DND-41 (cell line): ENCODE data around the gene IFRD1.

ENCODE experiments used
- ATAC-seq: fragments of 200-7000 bp; cut with Tn5 transposase; 3 replicates; pipeline ENCODE4 v1.9.1; 2021; ENCODE audit warnings: low read depth; ENCODE audit not compliant: insufficient read depth
- DNase-seq: peaks from one replicate; pipeline ENCODE4 v3.0.0-alpha.2; 2020
- H2AFZ ChIP-seq: 2 replicates; pipeline ENCODE4 v1.6.0; 2012; ENCODE audit warnings: low read depth, low read length
- H3K27ac ChIP-seq: 2 replicates; pipeline ENCODE4 v1.5.1; 2012; ENCODE audit warnings: low read length, inconsistent platforms
- H3K27me3 ChIP-seq: fragments of 200-600 bp; sonication (generic); 2 replicates; pipeline ENCODE4 v1.6.0; 2012; ENCODE audit warnings: low read length, mild to moderate bottlenecking, inconsistent platforms; ENCODE audit not compliant: insufficient read depth, poor library complexity
- H3K36me3 ChIP-seq: 2 replicates; pipeline ENCODE4 v1.5.1; 2012; ENCODE audit warnings: low read length, inconsistent platforms; ENCODE audit not compliant: insufficient read depth
- H3K4me1 ChIP-seq: 2 replicates; pipeline ENCODE4 v1.5.1; 2012; ENCODE audit warnings: mild to moderate bottlenecking, low read length; ENCODE audit not compliant: insufficient read depth
- H3K4me2 ChIP-seq: 2 replicates; pipeline ENCODE4 v1.6.0; 2012; ENCODE audit warnings: mild to moderate bottlenecking, moderate library complexity, low read length, inconsistent platforms; ENCODE audit not compliant: insufficient read depth
- H3K4me3 ChIP-seq, 2 experiments: fragments of 200-600 bp in 1 of 2; shearing (Covaris generic) in 1 of 2; 2 replicates each; pipeline ENCODE4 v1.5.1; 2012 to 2016; ENCODE audit warnings: inconsistent platforms in 2 of 2, low read length in 2 of 2, mild to moderate bottlenecking in 2 of 2, low read depth in 1 of 2, moderate library complexity in 1 of 2
- H3K79me2 ChIP-seq: 2 replicates; pipeline ENCODE4 v1.6.0; 2012; ENCODE audit warnings: low read length, inconsistent platforms; ENCODE audit not compliant: insufficient read depth
- H3K9ac ChIP-seq: 2 replicates; pipeline ENCODE4 v1.6.0; 2012; ENCODE audit warnings: low read depth, mild to moderate bottlenecking, inconsistent platforms, low read length, moderate library complexity
- H3K9me3 ChIP-seq: 2 replicates; pipeline ENCODE4 v1.5.1; 2012; ENCODE audit warnings: low read length, moderate library complexity, mild to moderate bottlenecking, inconsistent platforms; ENCODE audit not compliant: insufficient read depth, severe bottlenecking
- H4K20me1 ChIP-seq: 2 replicates; pipeline ENCODE4 v1.6.0; 2012; ENCODE audit warnings: low read length; ENCODE audit not compliant: insufficient read depth
- EZH2 ChIP-seq: IDR thresholded peaks from 3 replicates; pipeline ENCODE4 v1.6.1; 2012; ENCODE audit warnings: borderline replicate concordance, low read depth, mild to moderate bottlenecking, moderate library complexity, low read length, inconsistent platforms; ENCODE audit not compliant: severe bottlenecking
- TF ChIP-seq, protein P1 (sequence below): IDR thresholded peaks from 2 replicates; pipeline ENCODE4 v1.5.1; 2012; ENCODE audit warnings: borderline replicate concordance, low read length, moderate library complexity, mild to moderate bottlenecking; ENCODE audit not compliant: poor library complexity, severe bottlenecking; ENCODE audit errors: extremely low read depth

IFRD1 gene

DNA sequence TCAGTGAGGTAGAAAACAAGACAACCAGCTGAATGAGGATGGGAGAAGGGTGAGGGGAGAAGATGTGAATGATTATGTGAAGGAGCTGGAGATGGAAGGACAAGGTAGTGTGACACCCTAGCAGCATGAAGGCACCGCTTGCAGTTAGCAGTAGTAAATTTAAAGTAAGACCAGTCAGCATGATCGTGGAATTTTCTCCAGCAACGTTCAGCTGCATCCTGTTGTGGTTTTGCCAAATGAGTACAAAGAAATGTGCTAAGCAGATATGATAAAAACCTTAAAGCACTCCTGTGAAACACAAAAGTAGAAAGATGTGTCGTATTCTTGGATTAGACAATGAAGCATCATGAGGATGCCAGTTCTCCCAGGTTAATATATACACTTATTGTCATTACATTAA lies 34.1 kb upstream of the IFRD1 start:
- DNase-seq: peak; percentile 66
- Histone ChIP-seq H4K20me1 (no peaks in the 10 kb centered on the region), H3K9me3 (no peaks in the 10 kb centered on the region), H3K27ac (0 out of 2 replicates have a peak overlapping the region, but pooled peaks have one; percentile 43), H2AFZ (no peak overlapping the region), H3K4me2 (peak overlapping the region; percentile 13), H3K79me2 (no peaks in the 10 kb centered on the region), H3K9ac (no peak overlapping the region), H3K4me3 (no peak overlapping the region), H3K27me3 (no peaks in the 10 kb centered on the region), H3K4me1 (peaks cover 26% of the 10 kb centered on the region), H3K36me3 (no peaks in the 10 kb centered on the region)
- TF ChIP-seq, protein P1, sequence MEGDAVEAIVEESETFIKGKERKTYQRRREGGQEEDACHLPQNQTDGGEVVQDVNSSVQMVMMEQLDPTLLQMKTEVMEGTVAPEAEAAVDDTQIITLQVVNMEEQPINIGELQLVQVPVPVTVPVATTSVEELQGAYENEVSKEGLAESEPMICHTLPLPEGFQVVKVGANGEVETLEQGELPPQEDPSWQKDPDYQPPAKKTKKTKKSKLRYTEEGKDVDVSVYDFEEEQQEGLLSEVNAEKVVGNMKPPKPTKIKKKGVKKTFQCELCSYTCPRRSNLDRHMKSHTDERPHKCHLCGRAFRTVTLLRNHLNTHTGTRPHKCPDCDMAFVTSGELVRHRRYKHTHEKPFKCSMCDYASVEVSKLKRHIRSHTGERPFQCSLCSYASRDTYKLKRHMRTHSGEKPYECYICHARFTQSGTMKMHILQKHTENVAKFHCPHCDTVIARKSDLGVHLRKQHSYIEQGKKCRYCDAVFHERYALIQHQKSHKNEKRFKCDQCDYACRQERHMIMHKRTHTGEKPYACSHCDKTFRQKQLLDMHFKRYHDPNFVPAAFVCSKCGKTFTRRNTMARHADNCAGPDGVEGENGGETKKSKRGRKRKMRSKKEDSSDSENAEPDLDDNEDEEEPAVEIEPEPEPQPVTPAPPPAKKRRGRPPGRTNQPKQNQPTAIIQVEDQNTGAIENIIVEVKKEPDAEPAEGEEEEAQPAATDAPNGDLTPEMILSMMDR: no peak
- no peak for TF ChIP-seq EZH2
- ATAC-seq: peak; percentile 90

DNA sequence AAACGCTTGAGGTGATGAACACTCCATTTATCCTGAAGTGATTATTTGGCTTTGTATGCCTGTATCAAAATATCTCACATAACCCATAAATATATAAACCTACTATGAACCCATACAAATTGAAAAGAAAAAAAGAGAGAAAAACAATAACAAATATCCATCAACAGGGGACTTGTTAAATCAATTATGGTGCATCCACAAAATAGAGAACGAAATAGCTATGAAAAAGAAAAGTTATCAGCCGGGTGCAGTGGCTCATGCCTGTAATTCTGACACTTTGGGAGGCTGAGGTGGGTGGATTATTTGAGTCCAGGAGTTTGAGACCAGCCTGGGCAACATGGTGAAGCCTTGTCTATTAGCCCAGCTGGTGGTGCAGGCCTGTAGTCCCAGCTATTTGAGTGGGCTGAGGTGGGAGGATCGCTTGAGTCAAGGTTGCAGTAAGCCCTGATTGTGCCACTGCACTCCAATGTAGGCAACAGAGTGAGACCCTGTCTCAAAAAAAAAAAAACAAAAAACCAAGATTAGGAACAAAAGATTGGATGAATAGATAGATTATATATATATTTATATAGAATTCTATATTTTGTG lies 30.6 kb upstream of the IFRD1 start:
- TF ChIP-seq, protein P1: no peak
- no peak for TF ChIP-seq EZH2
- peaks cover 61% of the 10 kb centered on the region for H3K4me1 ChIP-seq
- H3K9me3 ChIP-seq: no peaks in the 10 kb centered on the region
- no peaks in the 10 kb centered on the region for H3K27me3 ChIP-seq
- no peaks in the 10 kb centered on the region for H3K36me3 ChIP-seq
- no peak overlapping the region for H3K4me2 ChIP-seq
- ATAC-seq (no peak), DNase-seq (no peak)
- H3K9ac ChIP-seq: no peak overlapping the region
- no peak overlapping the region for H3K4me3 ChIP-seq
- no peaks in the 10 kb centered on the region for H3K79me2 ChIP-seq
- no peaks in the 10 kb centered on the region for H4K20me1 ChIP-seq
- no peak overlapping the region for H3K27ac ChIP-seq
- no peak overlapping the region for H2AFZ ChIP-seq

DNA sequence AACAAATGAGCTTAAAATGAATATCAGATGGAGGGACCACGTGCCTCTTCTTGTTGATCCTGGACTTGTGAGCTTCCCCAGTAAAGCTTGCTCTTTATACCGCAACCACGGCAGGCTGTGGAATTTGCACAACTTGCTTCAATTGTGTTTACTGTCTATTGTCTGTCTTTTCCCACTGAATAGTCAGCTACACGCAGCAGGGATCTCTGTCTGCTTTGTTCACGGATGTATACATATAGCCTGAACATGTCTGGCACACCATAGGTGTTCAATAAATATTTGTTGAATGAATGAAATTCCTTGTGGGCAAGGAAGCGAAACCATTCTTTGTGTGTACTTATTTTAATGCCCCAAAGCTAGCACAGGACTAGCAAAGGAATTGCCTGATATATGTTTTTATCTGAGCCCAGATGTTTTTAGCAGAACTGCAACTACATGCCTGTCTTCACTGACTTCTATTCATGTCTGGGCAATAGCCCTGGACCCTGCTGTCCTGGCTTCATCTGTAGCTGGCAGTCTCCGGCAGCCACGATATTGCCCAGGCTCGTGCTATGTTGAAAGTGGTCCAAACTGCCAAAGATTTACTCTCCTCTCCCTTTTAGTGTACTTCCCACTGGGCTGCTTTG lies 29.9 kb upstream of the IFRD1 start:
- H3K4me1 ChIP-seq: peaks cover 60% of the 10 kb centered on the region
- no peak for ATAC-seq

More for the DNA sequence above, 29.9 kb upstream of the IFRD1 start:
- no peaks in the 10 kb centered on the region for H3K27me3 ChIP-seq
- no peaks in the 10 kb centered on the region for H3K79me2 ChIP-seq
- no peaks in the 10 kb centered on the region for H3K9me3 ChIP-seq
- TF ChIP-seq EZH2: no peak
- TF ChIP-seq, protein P1: no peak
- H2AFZ ChIP-seq: no peak overlapping the region
- no peaks in the 10 kb centered on the region for H3K36me3 ChIP-seq
- no peak overlapping the region for H3K4me2 ChIP-seq
- H3K27ac ChIP-seq: no peak overlapping the region
- H3K4me3 ChIP-seq: no peak overlapping the region
- H3K9ac ChIP-seq: no peak overlapping the region
- no peaks in the 10 kb centered on the region for H4K20me1 ChIP-seq
- no peak for DNase-seq
